ENCODE results near the gene ITGAL. TPM values are rescaled to one million over a fixed set of nuclear protein-coding genes. Genes with fewer than 3 reads are reported as not detected.
A peak's percentile ranks its signal among the peaks of the same experiment; 100 is the strongest.

The ITGAL gene
- total and polyA plus RNA-seq, 2 of the 13 experiments (the other 11 are each of a cell fraction or from before 2014, with no cell fraction given): 0.86 to 1.2 TPM

DNA sequence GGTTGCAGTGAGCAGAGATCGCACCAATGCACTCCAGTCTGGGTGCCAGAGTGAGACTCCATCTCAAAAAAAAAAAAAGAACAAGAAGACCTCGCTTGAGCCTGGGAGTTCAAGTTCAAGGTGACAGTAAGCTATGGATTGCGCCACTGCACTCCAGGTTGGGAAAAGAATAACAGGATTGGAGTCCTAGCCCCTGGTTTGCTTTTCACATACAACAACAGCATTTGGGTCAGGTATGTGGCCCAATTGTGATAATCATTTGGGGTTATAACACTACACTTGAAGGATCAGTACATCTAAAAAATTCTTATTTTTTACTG, 23.5 kb upstream of the ITGAL start (continued):
- no peak for TF ChIP-seq ZNF354B (CRISPR knock-in tag; IDR thresholded peaks at IDR 0.05)
- TF ChIP-seq STAT6 (CRISPR knock-in tag; IDR thresholded peaks at IDR 0.05; ENCODE audit: borderline replicate concordance): no peak
- TF ChIP-seq REPIN1 (CRISPR knock-in tag; IDR thresholded peaks at IDR 0.05; ENCODE audit: borderline replicate concordance, low read depth): peak; percentile 71; the same call in 1 of the 2 replicates
- no peak for TF ChIP-seq REL (CRISPR knock-in tag; conservative IDR thresholded peaks at IDR 0.05)
- TF ChIP-seq SATB2 (CRISPR knock-in tag; IDR thresholded peaks at IDR 0.05): no peak
- TF ChIP-seq TBL1XR1 (IDR thresholded peaks at IDR 0.05; ENCODE audit: borderline replicate concordance, low read length, partially characterized antibody): peak; percentile 91
- no peak for TF ChIP-seq SP5 (CRISPR knock-in tag; IDR thresholded peaks at IDR 0.05; ENCODE audit: borderline replicate concordance, low read depth)
- TF ChIP-seq, protein P1, sequence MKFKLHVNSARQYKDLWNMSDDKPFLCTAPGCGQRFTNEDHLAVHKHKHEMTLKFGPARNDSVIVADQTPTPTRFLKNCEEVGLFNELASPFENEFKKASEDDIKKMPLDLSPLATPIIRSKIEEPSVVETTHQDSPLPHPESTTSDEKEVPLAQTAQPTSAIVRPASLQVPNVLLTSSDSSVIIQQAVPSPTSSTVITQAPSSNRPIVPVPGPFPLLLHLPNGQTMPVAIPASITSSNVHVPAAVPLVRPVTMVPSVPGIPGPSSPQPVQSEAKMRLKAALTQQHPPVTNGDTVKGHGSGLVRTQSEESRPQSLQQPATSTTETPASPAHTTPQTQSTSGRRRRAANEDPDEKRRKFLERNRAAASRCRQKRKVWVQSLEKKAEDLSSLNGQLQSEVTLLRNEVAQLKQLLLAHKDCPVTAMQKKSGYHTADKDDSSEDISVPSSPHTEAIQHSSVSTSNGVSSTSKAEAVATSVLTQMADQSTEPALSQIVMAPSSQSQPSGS (CRISPR knock-in tag; IDR thresholded peaks at IDR 0.05): peak; percentile 77
- 0 out of 2 replicates have a peak, but pooled peaks have one; percentile 29 for TF ChIP-seq ZFP1 (CRISPR knock-in tag; IDR thresholded peaks at IDR 0.05)
- TF ChIP-seq ZNF781 (CRISPR knock-in tag; IDR thresholded peaks at IDR 0.05; ENCODE audit: borderline replicate concordance, not compliant biosample characterization): no peak
- TF ChIP-seq ZNF3 (CRISPR knock-in tag; IDR thresholded peaks at IDR 0.05): 0 out of 2 replicates have a peak, but pooled peaks have one; percentile 38
- TF ChIP-seq RFXANK (CRISPR knock-in tag; IDR thresholded peaks at IDR 0.05): no peak
- TF ChIP-seq TEAD3 (CRISPR knock-in tag; optimal IDR thresholded peaks at IDR 0.05; ENCODE audit: borderline replicate concordance): peak; percentile 52
- peak; percentile 72; the same call in 1 of the 2 replicates for TF ChIP-seq ZNF580 (CRISPR knock-in tag; IDR thresholded peaks at IDR 0.05; ENCODE audit: borderline replicate concordance, low read depth)
- TF ChIP-seq SOX6 (IDR thresholded peaks at IDR 0.05): no peak
- TF ChIP-seq SOX6 (CRISPR knock-in tag; IDR thresholded peaks at IDR 0.05): peak; percentile 65; the same call in 1 of the 2 replicates
- TF ChIP-seq AHR (CRISPR knock-in tag; IDR thresholded peaks at IDR 0.05): no peak
- 0 out of 2 replicates have a peak, but pooled peaks have one; percentile 18 for TF ChIP-seq ZNF670 (CRISPR knock-in tag; IDR thresholded peaks at IDR 0.05; ENCODE audit: borderline replicate concordance)
- TF ChIP-seq TAF1 (CRISPR knock-in tag; IDR thresholded peaks at IDR 0.05): no peak
- peak; percentile 93; the same call in 1 of the 2 replicates for TF ChIP-seq ZBTB3 (CRISPR knock-in tag; IDR thresholded peaks at IDR 0.05; ENCODE audit: borderline replicate concordance, low read depth)
- no peak for TF ChIP-seq XRCC5 (optimal IDR thresholded peaks at IDR 0.05; ENCODE audit: low read length)
- 0 out of 2 replicates have a peak, but pooled peaks have one; percentile 62 for TF ChIP-seq RCOR2 (CRISPR knock-in tag; IDR thresholded peaks at IDR 0.05)
- peak; percentile 73 for TF ChIP-seq ZNF331 (CRISPR knock-in tag; IDR thresholded peaks at IDR 0.05)
- TF ChIP-seq MEIS2 (CRISPR knock-in tag; IDR thresholded peaks at IDR 0.05): no peak
- TF ChIP-seq ZNF550 (CRISPR knock-in tag; IDR thresholded peaks at IDR 0.05; ENCODE audit: borderline replicate concordance): no peak
- 0 out of 2 replicates have a peak, but pooled peaks have one; percentile 36 for TF ChIP-seq KLF11 (CRISPR knock-in tag; IDR thresholded peaks at IDR 0.05)
- peak; percentile 43; the same call in 1 of the 2 replicates for TF ChIP-seq HDAC1 (CRISPR knock-in tag; IDR thresholded peaks at IDR 0.05)
- TF ChIP-seq GABPB1 (CRISPR knock-in tag; IDR thresholded peaks at IDR 0.05): peak; percentile 27; the same call in 1 of the 2 replicates
- peak; percentile 42; the same call in 1 of the 2 replicates for TF ChIP-seq TARDBP (CRISPR knock-in tag; IDR thresholded peaks at IDR 0.05)
